Measurements from ENCODE around the gene ANTXRL. TPM values are rescaled to one million over a fixed set of nuclear protein-coding genes. Genes with fewer than 3 reads are reported as not detected.
"Not testable (repeated sequence)": the region's sequence is repeated elsewhere in the genome, so short reads cannot be mapped to it uniquely, and the experiment has no call there.

Gene ANTXRL
- total RNA-seq, 1 experiment from 2014 or later = not detected

- not testable (repeated sequence) for H3K27me3 ChIP-seq (ENCODE audit: low read length); H3K9me2 ChIP-seq (replicated peaks; ENCODE audit: insufficient read depth, low read length); H3K9ac ChIP-seq (ENCODE audit: low read length); H3K4me2 ChIP-seq (ENCODE audit: low read depth, low read length, poor library complexity, severe bottlenecking); H3K27ac ChIP-seq (ENCODE audit: low read length); H3K79me2 ChIP-seq (ENCODE audit: low read length); H2AFZ ChIP-seq (ENCODE audit: low read length); H3K9me3 ChIP-seq (ENCODE audit: low read length); H3K4me1 ChIP-seq (ENCODE audit: low read length); H3K4me3 ChIP-seq (ENCODE audit: low read length); DNase-seq; H3K36me3 ChIP-seq (ENCODE audit: insufficient read depth, low read length); H4K20me1 ChIP-seq (ENCODE audit: insufficient read depth, low read depth, low read length)
Measured at GRCh38 chr10:46295350-46296010, 8.7 kb downstream of the ANTXRL start.

- not testable (repeated sequence) for H3K27ac ChIP-seq (ENCODE audit: low read length); H3K36me3 ChIP-seq (ENCODE audit: insufficient read depth, low read length); H3K79me2 ChIP-seq (ENCODE audit: low read length); H3K9ac ChIP-seq (ENCODE audit: low read length); H3K9me3 ChIP-seq (ENCODE audit: low read length); H3K27me3 ChIP-seq (ENCODE audit: low read length); H3K4me1 ChIP-seq (ENCODE audit: low read length); H3K9me2 ChIP-seq (replicated peaks; ENCODE audit: insufficient read depth, low read length); H3K4me2 ChIP-seq (ENCODE audit: low read depth, low read length, poor library complexity, severe bottlenecking); H2AFZ ChIP-seq (ENCODE audit: low read length); H3K4me3 ChIP-seq (ENCODE audit: low read length); H4K20me1 ChIP-seq (ENCODE audit: insufficient read depth, low read depth, low read length)
- DNase-seq = peak; percentile 55
Measured at GRCh38 chr10:46296086-46296485, 9.3 kb downstream of the ANTXRL start.

GRCh38 chr10:46296641-46297141, 9.9 kb downstream of the ANTXRL start:
- Histone ChIP-seq H3K79me2 (ENCODE audit: low read length) (no peaks in the 10 kb centered on the region), H3K27ac (ENCODE audit: low read length) (no peak overlapping the region), H3K27me3 (ENCODE audit: low read length) (no peaks in the 10 kb centered on the region), H2AFZ (ENCODE audit: low read length) (no peak overlapping the region), H3K36me3 (ENCODE audit: insufficient read depth, low read length) (no peaks in the 10 kb centered on the region), H3K9me3 (ENCODE audit: low read length) (no peaks in the 10 kb centered on the region), H3K4me1 (ENCODE audit: low read length) (no peaks in the 10 kb centered on the region), H3K4me2 (ENCODE audit: low read depth, low read length, poor library complexity, severe bottlenecking) (no peak overlapping the region), H3K4me3 (ENCODE audit: low read length) (no peak overlapping the region), H4K20me1 (ENCODE audit: insufficient read depth, low read depth, low read length) (no peaks in the 10 kb centered on the region), H3K9me2 (replicated peaks; ENCODE audit: insufficient read depth, low read length) (no peaks in the 10 kb centered on the region), H3K9ac (ENCODE audit: low read length) (no peak overlapping the region)
- no peak for DNase-seq

- H3K4me1 ChIP-seq (ENCODE audit: low read length) = no peaks in the 10 kb centered on the region
- H3K27ac ChIP-seq (ENCODE audit: low read length) = no peak overlapping the region
- H3K9me2 ChIP-seq (replicated peaks; ENCODE audit: insufficient read depth, low read length) = no peaks in the 10 kb centered on the region
- no peaks in the 10 kb centered on the region for H4K20me1 ChIP-seq (ENCODE audit: insufficient read depth, low read depth, low read length)
- H2AFZ ChIP-seq (ENCODE audit: low read length) = no peak overlapping the region
- no peaks in the 10 kb centered on the region for H3K36me3 ChIP-seq (ENCODE audit: insufficient read depth, low read length)
- no peaks in the 10 kb centered on the region for H3K79me2 ChIP-seq (ENCODE audit: low read length)
- H3K4me3 ChIP-seq (ENCODE audit: low read length) = no peak overlapping the region
- no peak overlapping the region for H3K4me2 ChIP-seq (ENCODE audit: low read depth, low read length, poor library complexity, severe bottlenecking)
- no peaks in the 10 kb centered on the region for H3K9me3 ChIP-seq (ENCODE audit: low read length)
- H3K27me3 ChIP-seq (ENCODE audit: low read length) = no peaks in the 10 kb centered on the region
- no peak for DNase-seq
- no peak overlapping the region for H3K9ac ChIP-seq (ENCODE audit: low read length)
Measured at GRCh38 chr10:46297406-46298204, 10.8 kb downstream of the ANTXRL start.

- Histone ChIP-seq H3K4me3 (ENCODE audit: low read length) (no peak overlapping the region), H3K36me3 (ENCODE audit: insufficient read depth, low read length) (no peaks in the 10 kb centered on the region), H3K27me3 (ENCODE audit: low read length) (no peaks in the 10 kb centered on the region), H2AFZ (ENCODE audit: low read length) (no peak overlapping the region), H3K79me2 (ENCODE audit: low read length) (no peaks in the 10 kb centered on the region), H4K20me1 (ENCODE audit: insufficient read depth, low read depth, low read length) (no peaks in the 10 kb centered on the region), H3K4me1 (ENCODE audit: low read length) (no peaks in the 10 kb centered on the region), H3K9ac (ENCODE audit: low read length) (no peak overlapping the region), H3K9me3 (ENCODE audit: low read length) (no peaks in the 10 kb centered on the region), H3K27ac (ENCODE audit: low read length) (no peak overlapping the region), H3K9me2 (replicated peaks; ENCODE audit: insufficient read depth, low read length) (no peaks in the 10 kb centered on the region), H3K4me2 (ENCODE audit: low read depth, low read length, poor library complexity, severe bottlenecking) (no peak overlapping the region)
- no peak for DNase-seq
Measured at GRCh38 chr10:46298477-46299285, 11.9 kb downstream of the ANTXRL start.

GRCh38 chr10:46299286-46299535, 12.4 kb downstream of the ANTXRL start:
- H3K4me1 ChIP-seq (ENCODE audit: low read length) = no peaks in the 10 kb centered on the region
- no peak overlapping the region for H2AFZ ChIP-seq (ENCODE audit: low read length)
- H3K27ac ChIP-seq (ENCODE audit: low read length) = no peak overlapping the region
- H3K4me2 ChIP-seq (ENCODE audit: low read depth, low read length, poor library complexity, severe bottlenecking) = no peak overlapping the region
- H3K4me3 ChIP-seq (ENCODE audit: low read length) = no peak overlapping the region
- H3K27me3 ChIP-seq (ENCODE audit: low read length) = no peaks in the 10 kb centered on the region
- H3K79me2 ChIP-seq (ENCODE audit: low read length) = no peaks in the 10 kb centered on the region
- H3K9ac ChIP-seq (ENCODE audit: low read length) = no peak overlapping the region
- no peaks in the 10 kb centered on the region for H3K36me3 ChIP-seq (ENCODE audit: insufficient read depth, low read length)
- H3K9me3 ChIP-seq (ENCODE audit: low read length) = no peaks in the 10 kb centered on the region
- H3K9me2 ChIP-seq (replicated peaks; ENCODE audit: insufficient read depth, low read length) = no peaks in the 10 kb centered on the region
- H4K20me1 ChIP-seq (ENCODE audit: insufficient read depth, low read depth, low read length) = no peaks in the 10 kb centered on the region
- no peak for DNase-seq

GRCh38 chr10:46299536-46300369, 13.0 kb downstream of the ANTXRL start:
- Histone ChIP-seq H3K4me3 (ENCODE audit: low read length) (no peak overlapping the region), H3K4me2 (ENCODE audit: low read depth, low read length, poor library complexity, severe bottlenecking) (no peak overlapping the region)

GRCh38 chr10:46300370-46300711, 13.5 kb downstream of the ANTXRL start:
- not testable (repeated sequence) for H3K9ac ChIP-seq (ENCODE audit: low read length)

More at GRCh38 chr10:46299536-46300369, 13.0 kb downstream of the ANTXRL start:
- Histone ChIP-seq H3K27ac (ENCODE audit: low read length) (no peak overlapping the region), H3K9me2 (replicated peaks; ENCODE audit: insufficient read depth, low read length) (no peaks in the 10 kb centered on the region), H4K20me1 (ENCODE audit: insufficient read depth, low read depth, low read length) (no peaks in the 10 kb centered on the region), H3K27me3 (ENCODE audit: low read length) (no peaks in the 10 kb centered on the region), H3K4me1 (ENCODE audit: low read length) (no peaks in the 10 kb centered on the region), H2AFZ (ENCODE audit: low read length) (no peak overlapping the region), H3K36me3 (ENCODE audit: insufficient read depth, low read length) (no peaks in the 10 kb centered on the region), H3K9ac (ENCODE audit: low read length) (no peak overlapping the region), H3K79me2 (ENCODE audit: low read length) (no peaks in the 10 kb centered on the region), H3K9me3 (ENCODE audit: low read length) (no peaks in the 10 kb centered on the region)
- no peak for DNase-seq

More at GRCh38 chr10:46300370-46300711, 13.5 kb downstream of the ANTXRL start:
- H3K9me3 ChIP-seq (ENCODE audit: low read length); DNase-seq; H3K4me2 ChIP-seq (ENCODE audit: low read depth, low read length, poor library complexity, severe bottlenecking); H2AFZ ChIP-seq (ENCODE audit: low read length); H3K9me2 ChIP-seq (replicated peaks; ENCODE audit: insufficient read depth, low read length); H4K20me1 ChIP-seq (ENCODE audit: insufficient read depth, low read depth, low read length); H3K27me3 ChIP-seq (ENCODE audit: low read length); H3K4me3 ChIP-seq (ENCODE audit: low read length); H3K36me3 ChIP-seq (ENCODE audit: insufficient read depth, low read length); H3K79me2 ChIP-seq (ENCODE audit: low read length); H3K27ac ChIP-seq (ENCODE audit: low read length); H3K4me1 ChIP-seq (ENCODE audit: low read length): not testable (repeated sequence)

Measured in Karpas-422 (cell line).